Airway epithelial cell (primary cell): ENCODE results near the gene RIOK1. TPM values are rescaled to one million over a fixed set of nuclear protein-coding genes. Genes with fewer than 3 reads are reported as not detected.

ENCODE experiments used
- total RNA-seq: library from RNA; depleted of rRNA; stranded (reverse); fragments of >200 nt; gene quantifications from 2 replicates; pipeline ENCODE4 v1.2.3, GENCODE V29; 2015

Gene RIOK1
- total RNA-seq, result 12.5 and 14.1 TPM in 2 replicates

GRCh38 chr6:7389451-7390225 lies at the start of gene RIOK1, which contains the start of gene CAGE1:
RIOK1 (plus strand) TSS chr6:7389808; CDS start chr6:7390003, 195 bp downstream.
CAGE1 (minus strand) TSS chr6:7389742; CDS start chr6:7387173, 2,569 bp downstream.

Other genes with a start within 250 kb of the RIOK1 start
- 71.0 and 71.4 TPM in 2 replicates for gene SSR1, start 76.6 kb upstream of the RIOK1 start, total RNA-seq
- gene CAGE1, start 66 bp upstream of the RIOK1 start, total RNA-seq, result 0.07 and 0.37 TPM in 2 replicates
- 585 and 745 TPM in 2 replicates for gene DSP, start 151.9 kb downstream of the RIOK1 start, total RNA-seq
- gene SNRNP48, start 200.4 kb downstream of the RIOK1 start, total RNA-seq, result 5.8 and 7.6 TPM in 2 replicates